KG1 (cell line): Measurements from ENCODE around the gene CFAP77.
"Not testable (repeated sequence)": the region's sequence is repeated elsewhere in the genome, so short reads cannot be mapped to it uniquely, and the experiment has no call there.

Source experiments
- DNase-seq: peaks from one replicate; lab custom pipeline; 2025; lab: John Stamatoyannopoulos, UW

The CFAP77 gene

GRCh38 chr9:132409828-132410528 is at the start of gene CFAP77:
CFAP77 (plus strand) TSS chr9:132410211; CDS start chr9:132410272, 61 bp downstream.
- DNase-seq = peak; percentile 38

- no peak for DNase-seq
These were observed 45.9 kb upstream of the CFAP77 start for GRCh38 chr9:132364068-132364467.

- DNase-seq = no peak
These were observed 44.0 kb upstream of the CFAP77 start for GRCh38 chr9:132365986-132366385.

GRCh38 chr9:132366481-132366880 is 43.5 kb upstream of the CFAP77 start:
- no peak for DNase-seq

- DNase-seq = no peak
These were observed 42.2 kb upstream of the CFAP77 start for GRCh38 chr9:132367613-132368313.

GRCh38 chr9:132369421-132369820 is 40.6 kb upstream of the CFAP77 start:
- no peak for DNase-seq

GRCh38 chr9:132370592-132370991 is 39.4 kb upstream of the CFAP77 start:
- DNase-seq = no peak

GRCh38 chr9:132372177-132373095 is 37.6 kb upstream of the CFAP77 start:
- peak; percentile 23 for DNase-seq

- not testable (repeated sequence) for DNase-seq
These were observed 32.2 kb upstream of the CFAP77 start for GRCh38 chr9:132377769-132378168.

- DNase-seq = not testable (repeated sequence)
These were observed 31.6 kb upstream of the CFAP77 start for GRCh38 chr9:132378416-132378815.

- DNase-seq = peak; percentile 20
These were observed 28.0 kb upstream of the CFAP77 start for GRCh38 chr9:132381966-132382541.

- no peak for DNase-seq
These were observed 26.5 kb upstream of the CFAP77 start for GRCh38 chr9:132383462-132383883.

GRCh38 chr9:132384376-132384775 is 25.6 kb upstream of the CFAP77 start:
- no peak for DNase-seq

- no peak for DNase-seq
These were observed 22.9 kb upstream of the CFAP77 start for GRCh38 chr9:132387133-132387532.

GRCh38 chr9:132390966-132391365 is 19.0 kb upstream of the CFAP77 start:
- DNase-seq = no peak

- no peak for DNase-seq
These were observed 18.6 kb upstream of the CFAP77 start for GRCh38 chr9:132391449-132391848.

GRCh38 chr9:132395560-132395959 is 14.5 kb upstream of the CFAP77 start:
- DNase-seq = no peak

- DNase-seq = no peak
These were observed 8.2 kb upstream of the CFAP77 start for GRCh38 chr9:132401824-132402223.

- DNase-seq = peak; percentile 13
These were observed 5.7 kb upstream of the CFAP77 start for GRCh38 chr9:132404228-132404881.

GRCh38 chr9:132406554-132407122 is 3.4 kb upstream of the CFAP77 start, which contains the start of gene TTF1:
TTF1 (minus strand) TSS chr9:132406840; CDS start chr9:132402821, 4,019 bp downstream.
- DNase-seq = peak; percentile 85

GRCh38 chr9:132407196-132407595 is 2.8 kb upstream of the CFAP77 start:
- no peak for DNase-seq
